HG02763 (cell line): ENCODE data around the gene ARHGAP24.

Source experiments
- ATAC-seq: cut with Tn5 transposase; IDR thresholded peaks from one replicate; pipeline ENCODE4 v1.9.1; 2021; ENCODE audit warnings: mild to moderate bottlenecking, moderate library complexity; ENCODE audit not compliant: unreplicated experiment

The ARHGAP24 gene

DNA sequence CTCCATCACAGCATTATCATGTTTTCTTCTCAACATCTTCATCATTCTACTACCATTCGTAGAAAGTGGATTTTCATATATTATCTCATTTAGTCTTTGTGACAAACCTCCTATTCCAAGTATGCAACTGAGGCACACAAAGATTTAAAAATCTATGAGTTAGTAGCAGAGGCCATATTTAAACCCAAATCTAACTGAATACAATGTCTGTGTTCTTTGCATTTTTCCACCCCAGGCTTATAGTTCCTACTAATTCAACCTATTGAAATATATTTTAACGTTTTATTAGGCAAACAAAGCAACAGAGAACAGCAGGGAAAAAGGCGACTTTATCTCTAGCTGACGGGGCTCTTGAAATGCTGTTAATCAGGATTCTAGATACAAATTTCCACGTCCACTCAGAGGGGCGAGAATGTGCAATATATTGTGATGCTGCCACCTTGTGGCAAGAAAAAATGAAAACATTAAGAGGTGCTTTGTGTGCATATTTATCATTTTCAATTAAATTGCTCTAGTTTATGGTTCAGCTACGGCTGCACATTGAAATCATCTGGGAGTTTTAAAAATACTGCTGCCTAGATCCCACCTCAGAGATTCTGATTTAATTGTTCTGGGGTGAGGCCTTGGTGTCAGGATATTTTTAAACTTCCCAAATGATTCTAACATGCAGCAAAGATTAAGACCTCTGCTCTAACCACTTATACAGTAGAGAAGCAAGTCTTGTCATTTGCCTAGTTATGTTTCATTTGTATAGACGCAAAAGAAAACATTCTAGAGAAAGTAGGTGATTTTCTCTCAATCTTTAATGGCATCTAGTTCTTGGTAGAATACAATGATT is 569.0 kb downstream of the ARHGAP24 start:
- no peak for ATAC-seq

DNA sequence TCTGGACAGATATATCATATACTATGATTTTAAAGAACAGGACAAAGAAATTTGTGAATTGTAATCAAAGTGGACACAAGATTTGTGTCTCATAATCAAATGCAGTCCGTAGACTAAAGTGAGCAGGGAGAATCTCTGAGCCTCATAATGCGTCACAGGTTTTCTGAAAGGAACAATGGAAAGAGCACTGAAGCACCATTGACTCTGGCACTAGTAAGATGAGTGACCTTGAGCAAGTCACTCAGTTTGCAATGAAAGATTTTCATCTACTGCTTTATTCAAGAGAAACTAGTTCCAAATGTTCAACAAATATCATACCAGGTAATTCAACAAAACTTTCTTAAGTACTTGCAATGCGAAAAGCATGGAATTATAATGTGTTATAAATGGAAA is 569.6 kb downstream of the ARHGAP24 start:
- ATAC-seq: no peak

DNA sequence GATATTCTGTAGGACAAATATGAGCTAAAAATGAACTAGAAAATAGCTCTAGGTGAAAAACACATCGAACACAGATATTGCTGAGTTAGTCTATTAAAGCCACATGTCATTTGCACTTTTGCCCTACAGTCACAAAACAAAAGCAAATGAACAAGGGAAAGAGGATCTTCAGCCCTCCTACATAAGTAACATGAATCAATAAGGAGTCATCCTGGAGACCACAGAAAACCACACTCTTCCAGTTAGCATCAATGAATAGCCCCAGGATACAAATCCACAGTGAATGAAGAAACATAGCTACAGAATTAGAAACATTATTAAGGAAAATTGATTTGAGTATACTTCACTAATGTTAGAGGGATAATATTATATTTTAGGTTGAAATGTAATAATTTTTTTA is 573.5 kb downstream of the ARHGAP24 start:
- no peak for ATAC-seq

DNA sequence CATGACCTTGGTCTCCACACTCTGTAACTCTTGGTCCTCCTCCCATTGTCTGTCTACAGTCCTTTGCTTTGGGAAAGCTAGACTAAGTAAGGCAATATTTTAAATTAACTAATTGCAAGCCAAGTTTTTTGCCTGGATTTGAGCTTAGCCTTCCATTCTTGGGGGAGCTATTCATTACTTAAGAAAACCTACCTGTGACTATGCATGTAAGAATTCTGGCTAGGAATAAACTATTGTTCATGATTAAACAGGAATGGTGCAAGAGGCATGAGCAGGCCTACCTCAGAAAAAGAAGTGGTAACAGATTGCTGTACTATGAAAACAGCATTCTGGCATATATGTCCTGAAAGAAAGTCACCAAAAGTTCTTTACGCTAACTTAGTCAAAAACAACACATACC is 575.5 kb downstream of the ARHGAP24 start:
- no peak for ATAC-seq
